Fibroblast of mammary gland (primary cell): ENCODE measurements around the gene HARBI1.
"Not testable (repeated sequence)": the region's sequence is repeated elsewhere in the genome, so short reads cannot be mapped to it uniquely, and the experiment has no call there.

Experiments
- DNase-seq: peaks from one replicate; pipeline ENCODE4 v3.0.0-alpha.2; 2010; ENCODE audit warnings: low read depth
- H3K4me3 ChIP-seq: 2 replicates; pipeline ENCODE4 v1.5.1; 2011; ENCODE audit warnings: low read depth, mild to moderate bottlenecking, low read length, moderate library complexity; ENCODE audit not compliant: control insufficient read depth
- TF ChIP-seq, protein P1 (sequence below): conservative IDR thresholded peaks from 2 replicates; pipeline ENCODE4 v1.5.1; 2011; ENCODE audit warnings: low read depth, low read length, inconsistent platforms; ENCODE audit not compliant: control insufficient read depth, insufficient read depth

HARBI1 gene

GRCh38 chr11:46593550-46594373, 23.3 kb downstream of the HARBI1 start, which contains the start of gene AMBRA1:
TSS of gene AMBRA1 (minus strand) at chr11:46594023. CDS start at chr11:46548380, 45,643 bp downstream.
- H3K4me3 ChIP-seq, result peak within 1 kb of the TSS; percentile 89
- DNase-seq, result peak; percentile 94

DNA sequence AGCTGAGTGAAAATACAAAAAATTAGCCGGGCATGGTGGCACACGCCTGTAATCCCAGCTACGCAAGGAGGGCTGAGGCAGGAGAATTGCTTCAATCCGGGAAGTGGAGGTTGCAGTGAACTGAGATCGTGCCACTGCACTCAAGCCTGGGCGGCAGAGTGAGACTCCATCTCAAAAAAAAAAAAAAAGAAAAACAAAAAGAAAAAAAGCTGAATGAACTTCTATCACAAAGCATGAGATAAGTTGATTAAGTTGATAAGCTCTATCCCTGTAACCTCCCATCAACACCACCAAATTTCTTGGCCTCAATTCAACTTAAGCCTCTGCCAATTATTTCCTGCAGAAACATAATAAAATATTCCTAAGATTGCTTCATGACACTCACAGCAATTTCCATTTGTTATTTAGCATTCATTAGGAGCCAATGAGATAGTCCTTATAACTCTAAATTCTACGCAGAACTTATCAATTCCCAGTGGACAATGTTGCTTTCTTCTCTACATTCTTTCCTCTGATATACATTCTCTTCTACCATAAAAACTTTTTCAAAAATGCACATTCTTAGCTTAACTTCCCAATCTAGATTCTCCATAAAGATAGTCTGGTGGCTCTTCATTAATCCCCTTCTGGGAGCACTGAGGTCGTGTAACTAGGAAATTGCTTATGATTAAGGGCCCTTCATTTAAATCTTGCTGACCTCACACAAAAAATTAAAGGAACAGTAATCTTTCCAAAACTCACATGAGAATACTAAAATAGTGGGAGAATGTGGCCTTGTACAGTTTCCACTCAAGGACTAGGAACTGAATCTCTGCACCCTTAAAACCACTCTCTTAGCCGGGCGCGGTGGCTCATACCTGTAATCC, 26.1 kb downstream of the HARBI1 start:
- TF ChIP-seq, protein P1, sequence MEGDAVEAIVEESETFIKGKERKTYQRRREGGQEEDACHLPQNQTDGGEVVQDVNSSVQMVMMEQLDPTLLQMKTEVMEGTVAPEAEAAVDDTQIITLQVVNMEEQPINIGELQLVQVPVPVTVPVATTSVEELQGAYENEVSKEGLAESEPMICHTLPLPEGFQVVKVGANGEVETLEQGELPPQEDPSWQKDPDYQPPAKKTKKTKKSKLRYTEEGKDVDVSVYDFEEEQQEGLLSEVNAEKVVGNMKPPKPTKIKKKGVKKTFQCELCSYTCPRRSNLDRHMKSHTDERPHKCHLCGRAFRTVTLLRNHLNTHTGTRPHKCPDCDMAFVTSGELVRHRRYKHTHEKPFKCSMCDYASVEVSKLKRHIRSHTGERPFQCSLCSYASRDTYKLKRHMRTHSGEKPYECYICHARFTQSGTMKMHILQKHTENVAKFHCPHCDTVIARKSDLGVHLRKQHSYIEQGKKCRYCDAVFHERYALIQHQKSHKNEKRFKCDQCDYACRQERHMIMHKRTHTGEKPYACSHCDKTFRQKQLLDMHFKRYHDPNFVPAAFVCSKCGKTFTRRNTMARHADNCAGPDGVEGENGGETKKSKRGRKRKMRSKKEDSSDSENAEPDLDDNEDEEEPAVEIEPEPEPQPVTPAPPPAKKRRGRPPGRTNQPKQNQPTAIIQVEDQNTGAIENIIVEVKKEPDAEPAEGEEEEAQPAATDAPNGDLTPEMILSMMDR, result no peak
- no peak for DNase-seq
- no peak overlapping the region for H3K4me3 ChIP-seq

More at GRCh38 chr11:46593550-46594373, 23.3 kb downstream of the HARBI1 start, which contains the start of gene AMBRA1:
- TF ChIP-seq, protein P1, result no peak

DNA sequence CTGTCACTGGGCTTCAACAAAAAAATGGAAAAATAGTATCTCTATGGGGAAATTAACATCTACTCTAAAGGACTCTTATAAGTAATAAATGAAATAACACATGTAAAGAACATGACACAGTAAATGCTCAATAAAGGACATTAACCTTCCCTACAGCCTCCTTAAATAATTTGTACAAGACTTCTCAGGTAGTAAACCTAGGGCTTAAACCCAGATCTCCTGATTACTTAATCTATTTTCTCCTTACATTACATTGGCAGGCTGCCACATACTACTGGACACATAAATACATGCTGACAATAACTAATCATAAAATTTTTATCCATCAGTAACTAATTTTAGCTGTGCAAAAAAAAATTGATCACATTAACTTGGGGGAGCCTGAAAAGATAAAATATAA, 28.1 kb downstream of the HARBI1 start:
- no peak for DNase-seq
- TF ChIP-seq, protein P1, result no peak
- H3K4me3 ChIP-seq, result no peak overlapping the region

- DNase-seq, result no peak
Measured at GRCh38 chr11:46588131-46588530, 28.9 kb downstream of the HARBI1 start.

GRCh38 chr11:46583513-46583912, 33.5 kb downstream of the HARBI1 start:
- not testable (repeated sequence) for H3K4me3 ChIP-seq, DNase-seq

More at GRCh38 chr11:46588131-46588530, 28.9 kb downstream of the HARBI1 start:
- no peak overlapping the region for H3K4me3 ChIP-seq
- TF ChIP-seq, protein P1, result no peak

- no peak for DNase-seq
- H3K4me3 ChIP-seq, result no peak overlapping the region
- TF ChIP-seq, protein P1, result no peak
Measured at GRCh38 chr11:46582588-46582987, 34.4 kb downstream of the HARBI1 start.

DNA sequence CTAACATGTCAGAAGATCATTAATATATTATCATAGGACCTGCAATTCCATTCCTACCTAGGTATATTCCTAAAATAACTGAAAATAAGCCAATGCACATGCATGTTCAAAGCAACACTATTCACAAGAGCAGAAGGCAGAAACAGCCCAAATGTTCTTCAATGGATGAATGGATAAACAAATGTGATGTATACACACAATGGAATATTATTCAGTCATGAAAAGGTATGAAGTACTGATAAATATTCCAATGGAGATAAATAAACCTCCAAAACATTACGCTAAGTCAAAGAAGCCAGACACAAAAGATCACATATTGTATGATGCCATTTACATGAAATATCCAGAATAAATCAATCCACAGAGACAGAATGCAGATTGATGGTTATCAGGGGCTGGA, 40.0 kb downstream of the HARBI1 start:
- no peak overlapping the region for H3K4me3 ChIP-seq
- TF ChIP-seq, protein P1, result no peak
- DNase-seq, result no peak
